ENCODE measurements around the gene IGLL5. TPM values are rescaled to one million over a fixed set of nuclear protein-coding genes. Genes with fewer than 3 reads are reported as not detected.
"Not testable (repeated sequence)": the region's sequence is repeated elsewhere in the genome, so short reads cannot be mapped to it uniquely, and the experiment has no call there.

Gene IGLL5
- total RNA-seq, 1 experiment from 2014 or later = not detected

DNA sequence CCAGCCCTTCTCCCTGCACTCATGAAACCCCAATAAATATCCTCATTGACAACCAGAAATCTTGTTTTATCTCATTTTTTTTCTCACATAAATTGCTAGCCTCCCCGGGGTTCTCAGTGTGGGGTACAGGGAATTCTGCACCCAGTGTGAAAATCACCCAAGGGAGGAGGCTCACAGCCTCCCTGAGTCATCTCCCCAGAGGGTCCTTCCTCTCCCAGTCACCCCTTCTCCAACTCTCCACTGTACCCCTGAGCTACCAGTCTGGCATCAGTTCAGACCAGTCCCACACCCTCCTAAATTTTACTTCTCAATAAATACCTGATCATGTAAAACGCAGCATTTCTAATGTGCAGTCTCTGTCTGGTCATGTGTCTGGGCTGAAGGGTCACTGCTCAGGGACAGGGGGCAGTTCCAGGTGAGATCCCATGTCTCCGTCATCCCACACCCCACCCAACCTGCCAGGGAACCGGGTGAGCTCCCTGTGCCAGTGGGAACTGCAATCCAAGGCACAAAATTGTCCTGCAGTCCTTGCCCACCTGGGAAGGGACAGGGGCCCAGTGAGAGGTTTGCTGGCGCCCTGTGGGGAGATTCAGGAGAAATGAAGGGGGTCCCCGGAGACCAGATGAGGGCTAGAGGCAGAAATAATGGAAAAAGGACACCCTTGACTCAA lies 8.3 kb downstream of the IGLL5 start:
- POLR2A ChIA-PET = no interaction called here
- TF ChIP-seq, protein P1, sequence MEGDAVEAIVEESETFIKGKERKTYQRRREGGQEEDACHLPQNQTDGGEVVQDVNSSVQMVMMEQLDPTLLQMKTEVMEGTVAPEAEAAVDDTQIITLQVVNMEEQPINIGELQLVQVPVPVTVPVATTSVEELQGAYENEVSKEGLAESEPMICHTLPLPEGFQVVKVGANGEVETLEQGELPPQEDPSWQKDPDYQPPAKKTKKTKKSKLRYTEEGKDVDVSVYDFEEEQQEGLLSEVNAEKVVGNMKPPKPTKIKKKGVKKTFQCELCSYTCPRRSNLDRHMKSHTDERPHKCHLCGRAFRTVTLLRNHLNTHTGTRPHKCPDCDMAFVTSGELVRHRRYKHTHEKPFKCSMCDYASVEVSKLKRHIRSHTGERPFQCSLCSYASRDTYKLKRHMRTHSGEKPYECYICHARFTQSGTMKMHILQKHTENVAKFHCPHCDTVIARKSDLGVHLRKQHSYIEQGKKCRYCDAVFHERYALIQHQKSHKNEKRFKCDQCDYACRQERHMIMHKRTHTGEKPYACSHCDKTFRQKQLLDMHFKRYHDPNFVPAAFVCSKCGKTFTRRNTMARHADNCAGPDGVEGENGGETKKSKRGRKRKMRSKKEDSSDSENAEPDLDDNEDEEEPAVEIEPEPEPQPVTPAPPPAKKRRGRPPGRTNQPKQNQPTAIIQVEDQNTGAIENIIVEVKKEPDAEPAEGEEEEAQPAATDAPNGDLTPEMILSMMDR (IDR thresholded peaks at IDR 0.05; ENCODE audit: unreplicated experiment) = no peak
- CTCF ChIA-PET = interaction anchor here (0.6 kb wide), 1 partner anchor 80 kb away, joined by 3 read pairs; no protein-coding TSS in a partner anchor
- H3K4me1 Mint-ChIP-seq (ENCODE audit: insufficient read depth, unreplicated experiment) = no peaks in the 10 kb centered on the region
- peaks cover 89% of the 10 kb centered on the region for H3K27me3 Mint-ChIP-seq (ENCODE audit: insufficient read depth, unreplicated experiment)
- no peak overlapping the region for H3K27ac Mint-ChIP-seq (ENCODE audit: low read depth, unreplicated experiment)
- no peak for DNase-seq (ENCODE audit: unreplicated experiment)
- no peaks in the 10 kb centered on the region for H3K9me3 Mint-ChIP-seq (ENCODE audit: unreplicated experiment)
- no TSS peak for BruUV-seq (replicated peaks)
- no peaks in the 10 kb centered on the region for H3K36me3 Mint-ChIP-seq (ENCODE audit: insufficient read depth, unreplicated experiment)
- intact Hi-C loops (cut with micrococcal nuclease) = no loop called here
- H3K4me3 Mint-ChIP-seq (ENCODE audit: unreplicated experiment) = no peak overlapping the region

DNA sequence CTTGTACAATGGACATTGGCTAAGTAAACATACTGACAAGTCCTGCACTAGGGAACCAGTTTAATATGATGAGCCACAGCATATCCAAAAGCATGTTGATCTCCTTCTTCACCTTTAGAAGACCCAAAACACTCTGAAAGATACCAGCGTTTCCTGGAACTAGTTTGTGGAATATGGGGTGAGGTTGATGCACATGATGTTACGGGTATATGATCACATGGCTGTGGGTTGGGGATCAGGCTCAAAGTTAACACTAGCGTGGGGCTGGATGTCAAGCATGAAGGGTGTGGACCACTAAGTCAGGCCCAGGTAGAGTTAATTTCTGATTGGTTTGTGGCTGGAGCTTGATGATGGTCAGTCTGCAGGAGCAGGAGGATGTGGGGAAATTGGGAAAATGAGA lies 9.0 kb downstream of the IGLL5 start:
- intact Hi-C loops (cut with micrococcal nuclease) = no loop called here
- H3K27ac Mint-ChIP-seq (ENCODE audit: low read depth, unreplicated experiment) = no peak overlapping the region
- no peak overlapping the region for H3K4me3 Mint-ChIP-seq (ENCODE audit: unreplicated experiment)
- H3K9me3 Mint-ChIP-seq (ENCODE audit: unreplicated experiment) = no peaks in the 10 kb centered on the region
- no peaks in the 10 kb centered on the region for H3K4me1 Mint-ChIP-seq (ENCODE audit: insufficient read depth, unreplicated experiment)
- ChIA-PET POLR2A (no interaction called here), CTCF (no interaction called here)
- TF ChIP-seq, protein P1 (IDR thresholded peaks at IDR 0.05; ENCODE audit: unreplicated experiment) = no peak
- DNase-seq (ENCODE audit: unreplicated experiment) = no peak
- BruUV-seq (replicated peaks) = no TSS peak
- H3K36me3 Mint-ChIP-seq (ENCODE audit: insufficient read depth, unreplicated experiment) = no peaks in the 10 kb centered on the region
- H3K27me3 Mint-ChIP-seq (ENCODE audit: insufficient read depth, unreplicated experiment) = peaks cover 89% of the 10 kb centered on the region

DNA sequence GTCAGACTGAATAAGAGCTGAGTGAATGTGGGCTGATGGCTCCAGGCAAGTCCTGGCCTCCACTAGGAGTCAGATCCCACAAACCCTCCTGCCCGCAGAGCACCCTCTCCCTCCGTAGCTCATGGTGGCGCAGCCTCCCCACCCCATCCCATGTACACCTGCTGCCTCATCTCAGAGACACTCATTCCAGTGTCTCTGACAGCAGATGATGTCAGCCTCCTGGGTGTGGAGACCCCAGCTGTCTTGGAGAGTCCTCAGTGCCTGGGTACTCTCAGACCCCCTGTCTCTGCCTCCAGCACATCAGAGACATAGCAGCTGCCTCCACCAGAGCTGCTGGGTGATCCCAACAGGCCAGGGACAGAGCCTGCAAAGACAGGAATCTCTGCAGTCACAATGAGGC lies 9.5 kb downstream of the IGLL5 start:
- ChIA-PET POLR2A (no interaction called here), CTCF (interaction anchor here (1.1 kb wide), 1 partner anchor 13 kb away, joined by 3 read pairs; no protein-coding TSS in a partner anchor)
- no TSS peak for BruUV-seq (replicated peaks)
- peaks cover 89% of the 10 kb centered on the region for H3K27me3 Mint-ChIP-seq (ENCODE audit: insufficient read depth, unreplicated experiment)
- no peak overlapping the region for H3K4me3 Mint-ChIP-seq (ENCODE audit: unreplicated experiment)
- DNase-seq (ENCODE audit: unreplicated experiment) = no peak
- H3K4me1 Mint-ChIP-seq (ENCODE audit: insufficient read depth, unreplicated experiment) = no peaks in the 10 kb centered on the region
- TF ChIP-seq, protein P1 (IDR thresholded peaks at IDR 0.05; ENCODE audit: unreplicated experiment) = no peak
- no peaks in the 10 kb centered on the region for H3K9me3 Mint-ChIP-seq (ENCODE audit: unreplicated experiment)
- intact Hi-C loops (cut with micrococcal nuclease) = no loop called here
- H3K27ac Mint-ChIP-seq (ENCODE audit: low read depth, unreplicated experiment) = no peak overlapping the region
- no peaks in the 10 kb centered on the region for H3K36me3 Mint-ChIP-seq (ENCODE audit: insufficient read depth, unreplicated experiment)

DNA sequence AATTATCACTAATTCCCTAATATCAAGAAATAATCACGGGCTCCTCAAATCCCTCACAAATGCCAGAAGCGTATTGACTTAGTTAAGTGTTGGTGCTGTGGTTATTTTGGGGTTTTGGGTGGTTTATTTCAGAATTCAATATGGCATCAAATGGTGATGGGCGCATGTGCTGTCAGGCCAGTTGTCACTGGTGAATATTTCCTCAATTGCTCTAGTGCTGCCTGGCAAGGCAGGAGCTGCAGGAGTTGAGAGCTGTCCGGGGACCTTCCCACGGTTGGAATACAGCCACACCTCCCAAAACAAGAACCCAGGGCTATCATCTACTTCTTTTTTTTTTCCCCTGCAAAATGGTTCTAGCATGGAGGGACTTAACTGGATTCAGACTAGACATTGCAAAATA lies 10.3 kb downstream of the IGLL5 start:
- intact Hi-C loops (cut with micrococcal nuclease) = no loop called here
- Mint-ChIP-seq H3K9me3 (ENCODE audit: unreplicated experiment) (no peaks in the 10 kb centered on the region), H3K36me3 (ENCODE audit: insufficient read depth, unreplicated experiment) (no peaks in the 10 kb centered on the region), H3K27ac (ENCODE audit: low read depth, unreplicated experiment) (no peak overlapping the region), H3K4me1 (ENCODE audit: insufficient read depth, unreplicated experiment) (no peaks in the 10 kb centered on the region), H3K27me3 (ENCODE audit: insufficient read depth, unreplicated experiment) (peaks cover 89% of the 10 kb centered on the region), H3K4me3 (ENCODE audit: unreplicated experiment) (no peak overlapping the region)
- ChIA-PET CTCF (interaction anchor here (0.6 to 1.1 kb wide), 2 partner anchors 14 to 982 kb away, joined by 3 read pairs; no protein-coding TSS in a partner anchor), POLR2A (interaction anchor here (0.7 kb wide), 1 partner anchor 1392 kb away, joined by 4 read pairs; no protein-coding TSS in a partner anchor)
- DNase-seq (ENCODE audit: unreplicated experiment) = no peak
- no TSS peak for BruUV-seq (replicated peaks)
- TF ChIP-seq, protein P1 (IDR thresholded peaks at IDR 0.05; ENCODE audit: unreplicated experiment) = no peak

DNA sequence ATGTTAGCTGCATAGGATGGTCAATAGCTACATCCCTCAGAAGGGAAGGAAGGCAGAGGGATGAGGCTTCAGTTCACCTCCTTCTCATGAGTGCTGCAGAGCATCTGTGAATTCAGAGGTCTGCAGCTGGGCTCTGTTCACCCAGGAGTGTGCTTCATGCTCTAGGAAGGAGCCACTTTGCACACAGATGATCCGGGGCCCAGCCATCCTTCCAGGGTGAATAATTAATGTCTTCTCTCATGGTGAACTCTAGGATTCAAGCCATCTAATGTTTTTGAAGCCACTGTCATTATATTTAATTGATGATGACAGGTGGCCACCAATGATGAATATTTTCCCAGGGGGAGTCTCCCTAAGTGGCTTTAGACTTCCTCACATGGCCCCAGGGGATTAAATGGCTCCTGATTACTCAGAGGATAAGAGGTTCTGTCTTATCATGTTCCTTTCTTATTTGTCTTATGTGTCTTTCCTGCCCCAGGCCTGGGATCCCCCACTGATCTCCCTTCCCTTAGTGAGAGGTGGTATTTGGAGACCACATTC lies 10.9 kb downstream of the IGLL5 start:
- DNase-seq (ENCODE audit: unreplicated experiment); BruUV-seq (replicated peaks); H3K4me1 Mint-ChIP-seq (ENCODE audit: insufficient read depth, unreplicated experiment); H3K9me3 Mint-ChIP-seq (ENCODE audit: unreplicated experiment); H3K27ac Mint-ChIP-seq (ENCODE audit: low read depth, unreplicated experiment); H3K36me3 Mint-ChIP-seq (ENCODE audit: insufficient read depth, unreplicated experiment); H3K4me3 Mint-ChIP-seq (ENCODE audit: unreplicated experiment); intact Hi-C loops (cut with micrococcal nuclease): not testable (repeated sequence)
- ChIA-PET CTCF (interaction anchor here (0.6 kb wide), 1 partner anchor 982 kb away, joined by 3 read pairs; no protein-coding TSS in a partner anchor), POLR2A (interaction anchor here (0.7 kb wide), 1 partner anchor 1391 kb away, joined by 4 read pairs; no protein-coding TSS in a partner anchor)
- peaks cover 89% of the 10 kb centered on the region for H3K27me3 Mint-ChIP-seq (ENCODE audit: insufficient read depth, unreplicated experiment)

DNA sequence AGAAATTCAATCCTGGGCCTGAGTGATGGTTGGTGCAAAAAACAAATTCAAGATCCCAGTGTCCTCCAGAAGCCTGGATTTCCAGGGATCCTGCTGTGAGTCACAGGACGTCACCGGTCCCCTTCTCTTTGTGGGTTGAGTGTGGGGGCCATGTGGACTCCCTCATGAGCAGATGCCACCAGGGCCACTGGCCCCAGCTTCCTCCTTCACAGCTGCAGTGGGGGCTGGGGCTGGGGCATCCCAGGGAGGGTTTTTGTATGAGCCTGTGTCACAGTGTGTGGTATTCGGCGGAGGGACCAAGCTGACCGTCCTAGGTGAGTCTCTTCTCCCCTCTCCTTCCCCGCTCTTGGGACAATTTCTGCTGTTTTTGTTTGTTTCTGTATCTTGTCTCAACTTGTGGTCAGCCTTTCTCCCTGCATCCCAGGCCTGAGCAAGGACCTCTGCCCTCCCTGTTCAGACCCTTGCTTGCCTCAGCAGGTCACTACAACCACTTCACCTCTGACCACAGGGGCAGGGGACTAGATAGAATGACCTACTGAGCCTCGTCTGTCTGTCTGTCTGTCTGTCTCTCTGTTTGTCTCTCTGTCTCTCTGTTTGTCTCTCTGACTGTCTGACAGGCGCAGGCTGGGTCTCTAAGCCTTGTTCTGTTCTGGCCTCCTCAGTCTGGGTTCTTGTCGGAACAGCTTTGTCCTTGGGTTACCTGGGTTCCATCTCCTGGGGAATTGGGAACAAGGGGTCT lies 11.9 kb downstream of the IGLL5 start:
- H3K36me3 Mint-ChIP-seq (ENCODE audit: insufficient read depth, unreplicated experiment); BruUV-seq (replicated peaks); H3K4me1 Mint-ChIP-seq (ENCODE audit: insufficient read depth, unreplicated experiment); H3K27ac Mint-ChIP-seq (ENCODE audit: low read depth, unreplicated experiment); H3K9me3 Mint-ChIP-seq (ENCODE audit: unreplicated experiment); H3K4me3 Mint-ChIP-seq (ENCODE audit: unreplicated experiment); intact Hi-C loops (cut with micrococcal nuclease); DNase-seq (ENCODE audit: unreplicated experiment); CTCF ChIA-PET; POLR2A ChIA-PET: not testable (repeated sequence)
- H3K27me3 Mint-ChIP-seq (ENCODE audit: insufficient read depth, unreplicated experiment) = peaks cover 90% of the 10 kb centered on the region
